Lower leg skin (tissue), 3 donors: ENCODE results near the gene CSNK1D.

Experiments
- POLR2A ChIP-seq, 2 donors: fragments of 450-650 bp; IDR thresholded peaks; one replicate each; pipeline ENCODE4 v1.6.1; 2016 to 2017; ENCODE audit warnings: antibody characterized with exemption in 2 of 2, mild to moderate bottlenecking in 1 of 2, moderate library complexity in 1 of 2
- TF ChIP-seq, protein P1 (sequence below), 3 donors: fragments of 450-650 bp; IDR thresholded peaks; one replicate each; pipeline ENCODE4 v1.5.1; 2016; ENCODE audit warnings: antibody characterized with exemption in 3 of 3, mild to moderate bottlenecking in 3 of 3, moderate library complexity in 2 of 3

DNA sequence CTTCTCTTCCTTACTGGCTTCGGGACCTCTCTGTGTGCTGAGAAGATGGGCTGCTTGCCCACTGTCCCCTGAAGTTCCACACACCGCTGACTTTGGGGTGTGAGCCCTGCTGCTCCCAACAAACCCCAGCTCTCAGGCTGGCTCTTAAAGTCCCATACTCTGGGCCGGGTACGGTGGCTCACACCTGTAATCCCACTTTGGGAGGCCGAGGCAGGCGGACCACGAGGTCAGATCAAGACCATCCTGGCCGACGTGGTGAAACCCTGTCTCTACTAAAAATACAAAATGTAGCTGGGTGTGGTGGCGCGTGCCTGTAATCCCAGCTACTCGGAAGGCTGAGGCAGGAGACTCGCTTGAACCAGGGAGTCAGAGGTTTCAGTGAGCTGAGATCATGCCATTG is 26.7 kb upstream of the CSNK1D start:
- TF ChIP-seq, protein P1, sequence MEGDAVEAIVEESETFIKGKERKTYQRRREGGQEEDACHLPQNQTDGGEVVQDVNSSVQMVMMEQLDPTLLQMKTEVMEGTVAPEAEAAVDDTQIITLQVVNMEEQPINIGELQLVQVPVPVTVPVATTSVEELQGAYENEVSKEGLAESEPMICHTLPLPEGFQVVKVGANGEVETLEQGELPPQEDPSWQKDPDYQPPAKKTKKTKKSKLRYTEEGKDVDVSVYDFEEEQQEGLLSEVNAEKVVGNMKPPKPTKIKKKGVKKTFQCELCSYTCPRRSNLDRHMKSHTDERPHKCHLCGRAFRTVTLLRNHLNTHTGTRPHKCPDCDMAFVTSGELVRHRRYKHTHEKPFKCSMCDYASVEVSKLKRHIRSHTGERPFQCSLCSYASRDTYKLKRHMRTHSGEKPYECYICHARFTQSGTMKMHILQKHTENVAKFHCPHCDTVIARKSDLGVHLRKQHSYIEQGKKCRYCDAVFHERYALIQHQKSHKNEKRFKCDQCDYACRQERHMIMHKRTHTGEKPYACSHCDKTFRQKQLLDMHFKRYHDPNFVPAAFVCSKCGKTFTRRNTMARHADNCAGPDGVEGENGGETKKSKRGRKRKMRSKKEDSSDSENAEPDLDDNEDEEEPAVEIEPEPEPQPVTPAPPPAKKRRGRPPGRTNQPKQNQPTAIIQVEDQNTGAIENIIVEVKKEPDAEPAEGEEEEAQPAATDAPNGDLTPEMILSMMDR (IDR thresholded peaks at IDR 0.05): no peak
- no peak for TF ChIP-seq POLR2A (IDR thresholded peaks at IDR 0.05)
